Smooth muscle cell (in vitro differentiated cells): ENCODE results near the gene ALDH16A1. TPM values are rescaled to one million over a fixed set of nuclear protein-coding genes. Genes with fewer than 3 reads are reported as not detected.

Experiments
- DNase-seq: peaks from one replicate; lab custom pipeline; 2025; ENCODE audit not compliant: unreplicated experiment; lab: John Stamatoyannopoulos, UW
- H2AFZ ChIP-seq: fragments of 200-600 bp; sonication (generic); 2 replicates; pipeline ENCODE4 v1.6.0; 2016; ENCODE audit warnings: antibody characterized with exemption, low read depth, mild to moderate bottlenecking
- H3F3A ChIP-seq: fragments of 200-600 bp; sonication (generic); 2 replicates; pipeline ENCODE4 v1.6.0; 2017; ENCODE audit warnings: antibody characterized with exemption, low read depth
- H3K27ac ChIP-seq: fragments of 200-600 bp; sonication (generic); 2 replicates; pipeline ENCODE4 v1.5.1; 2016; ENCODE audit warnings: low read depth, mild to moderate bottlenecking
- H3K27me3 ChIP-seq: fragments of 200-600 bp; sonication (generic); 2 replicates; pipeline ENCODE4 v1.6.1; 2016; ENCODE audit warnings: low read depth, mild to moderate bottlenecking
- H3K36me3 ChIP-seq: fragments of 200-600 bp; sonication (generic); 2 replicates; pipeline ENCODE4 v1.5.1; 2016; ENCODE audit warnings: low read depth
- H3K4me1 ChIP-seq: fragments of 200-600 bp; sonication (generic); 2 replicates; pipeline ENCODE4 v1.5.1; 2016; ENCODE audit warnings: low read depth
- H3K4me2 ChIP-seq: fragments of 200-600 bp; sonication (generic); 2 replicates; pipeline ENCODE4 v1.6.0; 2016; ENCODE audit warnings: mild to moderate bottlenecking
- H3K4me3 ChIP-seq: fragments of 200-600 bp; sonication (generic); 2 replicates; pipeline ENCODE4 v1.5.1; 2016; ENCODE audit warnings: mild to moderate bottlenecking
- H3K79me2 ChIP-seq: fragments of 200-600 bp; sonication (generic); 2 replicates; pipeline ENCODE4 v1.6.0; 2016; ENCODE audit warnings: low read depth, mild to moderate bottlenecking
- H3K9ac ChIP-seq: fragments of 200-600 bp; sonication (generic); 2 replicates; pipeline ENCODE4 v1.6.0; 2016; ENCODE audit warnings: low read depth
- H3K9me3 ChIP-seq: fragments of 200-600 bp; sonication (generic); replicated peaks from 2 replicates; pipeline ENCODE4 v1.5.1; 2016; ENCODE audit warnings: low read depth
- H4K20me1 ChIP-seq: fragments of 200-600 bp; sonication (generic); 2 replicates; pipeline ENCODE4 v1.6.0; 2016; ENCODE audit warnings: low read depth
- CTCF ChIP-seq: fragments of 200-600 bp; sonication (generic); IDR thresholded peaks from 2 replicates; pipeline ENCODE4 v1.5.1; 2017; ENCODE audit warnings: borderline replicate concordance, mild to moderate bottlenecking, antibody characterized with exemption; ENCODE audit not compliant: insufficient read depth, poor library complexity, severe bottlenecking
- WGBS: methylation state at CpG from one replicate; pipeline ENCODE4 v1.1.7; 2016; ENCODE audit warnings: low lambda C conversion rate; 5-methylcytosine and 5-hydroxymethylcytosine counted together
- polyA plus RNA-seq: library from polyadenylated mRNA; unstranded; fragments of >200 nt; fragmentation: Nextera tagmentation; extraction: Ambion mirVana; gene quantifications from 2 replicates; pipeline ENCODE4 v1.2.1, GENCODE V29; 2016
- total RNA-seq: library from RNA; depleted of rRNA; stranded (reverse); fragments of >200 nt; gene quantifications from 2 replicates; pipeline ENCODE4 v1.2.3, GENCODE V29; 2014

ALDH16A1 gene
- total and polyA plus RNA-seq, 2 experiments from 2014 or later = 10.5 to 24.6 TPM

- TF ChIP-seq CTCF = no peak
- H3K4me2 ChIP-seq = no peak overlapping the region
- H3K4me3 ChIP-seq = no peak overlapping the region
- no peaks in the 10 kb centered on the region for H3K9me3 ChIP-seq
- H3K9ac ChIP-seq = no peak overlapping the region
- no peaks in the 10 kb centered on the region for H3K27me3 ChIP-seq
- H3K79me2 ChIP-seq = no peaks in the 10 kb centered on the region
- H3K27ac ChIP-seq = no peak overlapping the region
- no peaks in the 10 kb centered on the region for H3K36me3 ChIP-seq
- DNase-seq = no peak
- no peaks in the 10 kb centered on the region for H4K20me1 ChIP-seq
- WGBS = 84% methylated on average over 19 of the region's 19 CpGs
- H2AFZ ChIP-seq = no peak overlapping the region
- H3K4me1 ChIP-seq = no peaks in the 10 kb centered on the region
- no peaks in the 10 kb centered on the region for H3F3A ChIP-seq
These were observed 15.2 kb downstream of the ALDH16A1 start for GRCh38 chr19:49468199-49468598.

- H3K4me2 ChIP-seq = no peak overlapping the region
- 84% methylated on average over 15 of the region's 15 CpGs for WGBS
- DNase-seq = no peak
These were observed 15.9 kb downstream of the ALDH16A1 start for GRCh38 chr19:49468746-49469447.

GRCh38 chr19:49469828-49470614, 17.0 kb downstream of the ALDH16A1 start:
- H3K4me2 ChIP-seq = no peak overlapping the region
- H3K9me3 ChIP-seq = no peaks in the 10 kb centered on the region
- WGBS = 94% methylated on average over 25 of the region's 25 CpGs
- no peaks in the 10 kb centered on the region for H3K27me3 ChIP-seq
- TF ChIP-seq CTCF = no peak
- no peak overlapping the region for H3K9ac ChIP-seq
- no peaks in the 10 kb centered on the region for H3K36me3 ChIP-seq
- no peak overlapping the region for H2AFZ ChIP-seq
- no peak for DNase-seq
- H3K4me3 ChIP-seq = no peak overlapping the region
- no peaks in the 10 kb centered on the region for H4K20me1 ChIP-seq
- H3K79me2 ChIP-seq = no peaks in the 10 kb centered on the region
- no peaks in the 10 kb centered on the region for H3K4me1 ChIP-seq
- no peak overlapping the region for H3K27ac ChIP-seq
- H3F3A ChIP-seq = no peaks in the 10 kb centered on the region

More at GRCh38 chr19:49468746-49469447, 15.9 kb downstream of the ALDH16A1 start:
- Histone ChIP-seq H4K20me1 (no peaks in the 10 kb centered on the region), H3K79me2 (no peaks in the 10 kb centered on the region), H3F3A (no peaks in the 10 kb centered on the region), H3K27me3 (no peaks in the 10 kb centered on the region), H3K4me1 (no peaks in the 10 kb centered on the region), H3K36me3 (no peaks in the 10 kb centered on the region), H3K27ac (no peak overlapping the region), H3K9me3 (no peaks in the 10 kb centered on the region), H3K4me3 (no peak overlapping the region), H2AFZ (no peak overlapping the region), H3K9ac (no peak overlapping the region)
- no peak for TF ChIP-seq CTCF
